CD4-positive, CD25-positive, alpha-beta regulatory T cell (primary cell): ENCODE results near the gene B3GAT1. TPM values are rescaled to one million over a fixed set of nuclear protein-coding genes. Genes with fewer than 3 reads are reported as not detected.

ENCODE experiments used
- ATAC-seq, 2 donors: fragments of 150-1000 bp; cut with Tn5 transposase; one replicate each; pipeline ENCODE4 v1.10.0; 2021; ENCODE audit warnings: low read depth in 2 of 2, moderate number of reproducible peaks in 2 of 2, moderate library complexity in 1 of 2
- DNase-seq, 3 donors: peaks; one replicate each; pipeline versions ENCODE4 v3.0.0 to v3.0.0-alpha.2; 2012 to 2022; ENCODE audit warnings: mixed read lengths in 1 of 3
- H3K27ac ChIP-seq: one replicate; pipeline ENCODE4 v1.7.0; 2013; ENCODE audit warnings: mild to moderate bottlenecking, low read length; ENCODE audit not compliant: insufficient read depth, poor library complexity, severe bottlenecking
- H3K27me3 ChIP-seq: one replicate; pipeline ENCODE4 v1.7.0; 2013; ENCODE audit warnings: low read length; ENCODE audit not compliant: control insufficient read depth, insufficient read depth
- H3K36me3 ChIP-seq: one replicate; pipeline ENCODE4 v1.7.0; 2013; ENCODE audit warnings: mild to moderate bottlenecking, low read length, moderate library complexity; ENCODE audit not compliant: control insufficient read depth, insufficient read depth
- H3K4me1 ChIP-seq: 2 replicates; pipeline ENCODE4 v1.7.0; 2013; ENCODE audit warnings: mild to moderate bottlenecking, low read length; ENCODE audit not compliant: insufficient read depth, control insufficient read depth, poor library complexity, severe bottlenecking
- H3K4me3 ChIP-seq: one replicate; pipeline ENCODE4 v1.7.0; 2013; ENCODE audit warnings: low read depth, mild to moderate bottlenecking, low read length, moderate library complexity
- H3K9me3 ChIP-seq, 2 experiments: 1 replicate in 1 of 2; 2 replicates in 1 of 2; pipeline ENCODE4 v1.7.0; 2013; ENCODE audit warnings: low read length in 2 of 2, mild to moderate bottlenecking in 1 of 2, moderate library complexity in 1 of 2; ENCODE audit not compliant: control insufficient read depth in 2 of 2
- H3K27ac Mint-ChIP-seq, 3 donors: one replicate each; pipeline ENCODE4 v1.8.0; 2020 to 2022; ENCODE audit warnings: mild to moderate bottlenecking in 3 of 3, mixed read lengths in 3 of 3, moderate library complexity in 2 of 3
- H3K27me3 Mint-ChIP-seq: one replicate; pipeline ENCODE4 v1.8.0; 2022; ENCODE audit warnings: mild to moderate bottlenecking, mixed read lengths
- H3K36me3 Mint-ChIP-seq: one replicate; pipeline ENCODE4 v1.8.0; 2020; ENCODE audit warnings: mixed read lengths
- H3K4me1 Mint-ChIP-seq, 4 donors: one replicate each; pipeline ENCODE4 v1.8.0; 2020 to 2022; ENCODE audit warnings: mixed read lengths in 4 of 4, mild to moderate bottlenecking in 1 of 4
- H3K4me3 Mint-ChIP-seq, 4 donors: one replicate each; pipeline ENCODE4 v1.8.0; 2020 to 2022; ENCODE audit warnings: mild to moderate bottlenecking in 4 of 4, mixed read lengths in 4 of 4, moderate library complexity in 3 of 4
- H3K9me3 Mint-ChIP-seq, 7 donors: one replicate each; pipeline ENCODE4 v1.8.0; 2020 to 2022; ENCODE audit warnings: mixed read lengths in 7 of 7, mild to moderate bottlenecking in 3 of 7, moderate library complexity in 2 of 7
- polyA plus RNA-seq, 4 donors: library from polyadenylated mRNA; unstranded; fragments of 300-500 nt; fragmentation: Illumina TruSeq; gene quantifications; one replicate each; pipeline ENCODE4 v1.2.3, GENCODE V29; 2021
- total RNA-seq: library from RNA; stranded (reverse); gene quantifications from one replicate; pipeline ENCODE4 v1.2.3, GENCODE V29; 2022

Gene B3GAT1
- total and polyA plus RNA-seq, 5 donors from 2014 or later: 1.9 TPM; not detected in 4

DNA sequence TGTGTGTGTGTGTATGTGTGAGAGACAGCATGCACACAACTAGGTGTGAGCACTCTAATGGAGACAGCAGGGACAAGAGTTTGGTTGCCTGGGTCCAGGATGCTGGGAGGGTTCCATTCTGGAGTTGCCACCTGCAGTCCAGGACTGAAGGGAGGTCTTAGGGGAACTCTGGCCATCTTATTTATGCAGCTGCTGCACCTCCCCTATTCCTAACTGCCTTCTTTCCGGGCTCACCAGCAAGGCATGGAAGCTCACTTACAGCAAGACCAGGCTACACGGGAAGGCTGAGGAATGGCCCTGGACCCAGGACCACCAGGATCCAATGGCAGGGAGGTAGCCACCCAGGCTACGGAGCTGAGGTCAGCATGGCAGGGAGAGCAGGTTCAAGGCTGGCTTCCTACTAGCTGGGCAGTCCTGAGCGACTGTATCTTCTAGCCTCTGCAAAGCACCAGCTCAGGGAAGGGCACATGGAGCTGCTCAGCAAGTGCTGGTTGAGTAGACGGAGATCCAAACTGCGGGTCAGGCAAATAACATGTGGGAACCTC is 42.2 kb upstream of the B3GAT1 start:
- no peaks in the 10 kb centered on the region for H3K4me1 Mint-ChIP-seq
- H3K9me3 Mint-ChIP-seq: peaks cover 0 to 9% (median 5%) of the 10 kb centered on the region in 7 donors

DNA sequence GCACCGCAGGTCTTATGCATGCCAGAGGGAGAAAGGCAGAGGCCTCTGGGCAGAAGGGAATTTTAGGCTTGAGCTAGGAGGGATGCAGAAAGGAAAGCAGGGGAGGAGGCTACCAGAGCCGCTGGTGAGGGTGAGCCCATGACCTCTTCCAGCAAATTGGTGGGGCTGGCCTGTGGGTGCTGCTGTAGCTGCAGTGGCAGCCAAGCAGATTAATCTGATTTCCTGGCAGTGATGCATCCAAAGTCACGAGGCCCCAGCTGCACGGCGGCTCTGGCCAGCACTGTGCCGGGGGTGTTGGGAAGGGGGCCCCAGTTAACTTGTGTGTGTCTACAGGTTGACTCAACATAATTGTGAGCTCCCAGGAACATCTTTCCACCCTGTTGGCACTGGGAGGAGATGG is 41.4 kb upstream of the B3GAT1 start:
- Histone ChIP-seq H3K27ac (no peak overlapping the region), H3K27me3 (no peaks in the 10 kb centered on the region), H3K4me1 (no peaks in the 10 kb centered on the region), H3K4me3 (no peak overlapping the region), H3K9me3 (peaks cover 8 to 16% of the 10 kb centered on the region in 2 experiments), H3K36me3 (no peaks in the 10 kb centered on the region)
- Mint-ChIP-seq H3K27ac (no peak overlapping the region), H3K4me3 (no peak overlapping the region), H3K9me3 (peaks cover 0 to 6% (median 2%) of the 10 kb centered on the region in 7 donors), H3K36me3 (no peaks in the 10 kb centered on the region), H3K27me3 (no peaks in the 10 kb centered on the region), H3K4me1 (no peaks in the 10 kb centered on the region)
- DNase-seq: no peak
- ATAC-seq: no peak

More for the DNA sequence above, 42.2 kb upstream of the B3GAT1 start:
- ATAC-seq: no peak
- Histone ChIP-seq H3K9me3 (peaks cover 8 to 17% of the 10 kb centered on the region in 2 experiments), H3K4me3 (no peak overlapping the region), H3K27ac (no peak overlapping the region), H3K36me3 (no peaks in the 10 kb centered on the region), H3K4me1 (no peaks in the 10 kb centered on the region), H3K27me3 (no peaks in the 10 kb centered on the region)
- H3K27me3 Mint-ChIP-seq: no peaks in the 10 kb centered on the region
- H3K27ac Mint-ChIP-seq: no peak overlapping the region
- no peak for DNase-seq
- H3K36me3 Mint-ChIP-seq: no peaks in the 10 kb centered on the region
- no peak overlapping the region for H3K4me3 Mint-ChIP-seq

DNA sequence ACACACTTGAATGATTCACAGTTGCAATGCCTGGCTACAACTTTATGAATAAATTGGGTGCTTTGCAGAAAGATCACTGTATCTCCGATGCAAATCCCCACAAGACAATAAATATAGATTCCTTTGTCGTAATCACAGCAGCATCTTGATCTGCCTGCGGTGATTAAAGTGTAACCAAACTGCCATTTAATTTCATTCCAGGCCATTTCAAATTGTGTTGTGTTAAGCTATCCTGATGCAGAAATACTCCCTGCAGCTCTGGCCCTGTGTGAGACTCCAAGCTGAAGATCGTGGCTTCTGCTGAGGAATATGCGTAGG is 40.8 kb upstream of the B3GAT1 start:
- Mint-ChIP-seq H3K9me3 (peaks cover 0 to 3% (median 0%) of the 10 kb centered on the region in 7 donors), H3K4me1 (no peaks in the 10 kb centered on the region), H3K36me3 (no peaks in the 10 kb centered on the region), H3K4me3 (no peak overlapping the region), H3K27ac (no peak overlapping the region), H3K27me3 (no peaks in the 10 kb centered on the region)
- Histone ChIP-seq H3K9me3 (peaks cover 7 to 9% of the 10 kb centered on the region in 2 experiments), H3K36me3 (no peaks in the 10 kb centered on the region), H3K27me3 (no peaks in the 10 kb centered on the region), H3K4me3 (no peak overlapping the region), H3K4me1 (no peaks in the 10 kb centered on the region), H3K27ac (no peak overlapping the region)
- ATAC-seq (no peak), DNase-seq (no peak)

DNA sequence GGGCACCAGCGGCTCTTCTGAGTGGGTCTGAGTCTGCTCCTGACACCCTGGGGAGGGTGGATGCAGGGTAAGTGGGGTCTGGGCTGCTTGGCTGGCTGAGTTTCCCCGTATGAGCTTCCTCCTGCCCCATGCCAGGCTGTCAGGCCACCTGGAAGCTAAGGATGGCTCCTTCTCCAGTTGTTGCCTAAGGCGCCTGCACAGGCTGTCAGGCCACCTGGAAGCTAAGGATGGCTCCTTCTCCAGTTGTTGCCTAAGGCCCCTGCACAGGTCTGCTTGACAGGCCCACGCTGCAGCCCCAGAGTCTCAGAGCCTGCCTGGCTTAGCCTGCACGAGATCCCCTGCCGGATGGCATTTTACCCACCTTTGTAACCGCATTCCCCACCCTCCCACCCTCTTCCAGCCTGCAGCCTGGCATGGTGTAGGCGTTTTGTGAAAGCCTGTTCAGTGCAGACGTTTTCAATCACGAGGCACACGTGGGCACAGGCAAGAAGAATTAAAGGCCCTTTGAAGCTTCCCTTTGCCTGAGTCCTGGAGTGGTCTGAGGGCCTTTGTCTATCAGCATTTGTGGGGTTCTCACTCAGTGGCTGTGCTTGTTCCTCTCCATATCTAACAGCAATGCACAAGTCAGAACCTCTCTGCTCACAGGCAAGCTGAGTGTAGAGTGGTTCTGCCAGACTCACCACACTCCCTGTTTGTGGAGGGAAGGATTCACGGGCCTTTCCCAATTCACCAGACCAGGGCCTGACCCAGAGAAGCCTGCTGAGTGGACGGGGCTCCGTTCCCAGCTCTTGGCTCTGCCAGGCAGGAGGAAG is 40.2 kb upstream of the B3GAT1 start:
- no peaks in the 10 kb centered on the region for H3K36me3 ChIP-seq
- no peaks in the 10 kb centered on the region for H3K27me3 ChIP-seq
- no peaks in the 10 kb centered on the region for H3K36me3 Mint-ChIP-seq
- peaks cover 5 to 6% of the 10 kb centered on the region in 2 experiments for H3K9me3 ChIP-seq
- no peaks in the 10 kb centered on the region for H3K4me1 Mint-ChIP-seq
- H3K4me3 Mint-ChIP-seq: no peak overlapping the region
- H3K4me3 ChIP-seq: no peak overlapping the region
- no peak overlapping the region for H3K27ac Mint-ChIP-seq
- no peak for ATAC-seq
- no peak for DNase-seq
- peaks cover 0 to 3% (median 0%) of the 10 kb centered on the region in 7 donors for H3K9me3 Mint-ChIP-seq
- H3K4me1 ChIP-seq: no peaks in the 10 kb centered on the region
- H3K27ac ChIP-seq: no peak overlapping the region
- H3K27me3 Mint-ChIP-seq: no peaks in the 10 kb centered on the region

DNA sequence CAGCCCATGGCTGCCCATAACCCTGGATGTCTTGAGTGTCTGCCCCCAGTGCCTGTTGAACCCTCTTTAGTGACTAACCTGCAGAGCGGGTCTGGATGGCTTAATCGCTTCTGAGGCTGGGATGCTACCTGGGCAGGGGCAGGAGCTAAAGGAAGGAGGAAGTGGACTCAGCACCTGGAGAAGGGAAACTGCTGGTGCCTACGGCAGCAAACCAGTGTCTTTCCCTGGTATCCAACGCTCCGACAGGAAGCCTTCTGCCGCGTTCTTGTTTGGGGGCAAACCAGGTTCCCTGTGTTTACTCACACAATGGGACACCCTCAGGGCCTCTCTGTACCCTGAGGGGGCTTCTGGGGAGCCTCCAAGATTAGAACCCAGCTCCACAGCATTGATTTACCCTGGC is 38.1 kb upstream of the B3GAT1 start:
- H3K9me3 ChIP-seq: no peaks in the 10 kb centered on the region
- Mint-ChIP-seq H3K27me3 (no peaks in the 10 kb centered on the region), H3K4me3 (no peak overlapping the region), H3K27ac (no peak overlapping the region), H3K9me3 (peaks cover 0 to 1% (median 0%) of the 10 kb centered on the region in 7 donors), H3K4me1 (no peaks in the 10 kb centered on the region), H3K36me3 (no peaks in the 10 kb centered on the region)
- no peaks in the 10 kb centered on the region for H3K4me1 ChIP-seq
- no peak overlapping the region for H3K27ac ChIP-seq
- ATAC-seq (no peak), DNase-seq (no peak)
- H3K27me3 ChIP-seq: no peaks in the 10 kb centered on the region
- H3K4me3 ChIP-seq: no peak overlapping the region
- H3K36me3 ChIP-seq: no peaks in the 10 kb centered on the region

DNA sequence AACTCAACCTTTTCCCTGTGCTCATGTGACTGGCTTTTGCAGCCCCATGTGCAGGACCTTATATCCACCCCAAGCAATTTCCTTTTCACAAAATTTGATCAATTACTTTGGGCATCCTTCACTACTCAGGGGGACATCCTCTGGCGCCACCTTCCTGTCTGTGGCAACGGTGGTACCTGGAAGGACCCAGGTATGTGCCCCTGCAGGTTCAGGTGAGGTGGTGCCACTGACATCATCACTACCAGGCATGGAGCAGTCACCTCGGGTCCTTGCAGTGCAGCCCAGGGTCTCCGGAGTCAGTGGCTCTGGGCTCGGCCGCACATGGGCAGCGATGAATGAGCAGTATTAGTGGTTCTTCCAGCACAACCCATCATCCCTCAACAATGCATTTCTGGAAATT is 37.7 kb upstream of the B3GAT1 start:
- DNase-seq: no peak
- H3K9me3 Mint-ChIP-seq: peaks cover 0 to 1% (median 0%) of the 10 kb centered on the region in 7 donors
- no peak overlapping the region for H3K4me3 ChIP-seq
- H3K4me3 Mint-ChIP-seq: no peak overlapping the region
- no peaks in the 10 kb centered on the region for H3K27me3 Mint-ChIP-seq
- H3K9me3 ChIP-seq: no peaks in the 10 kb centered on the region
- no peak for ATAC-seq
- no peak overlapping the region for H3K27ac Mint-ChIP-seq
- H3K4me1 Mint-ChIP-seq: no peaks in the 10 kb centered on the region
- H3K27ac ChIP-seq: no peak overlapping the region
- no peaks in the 10 kb centered on the region for H3K27me3 ChIP-seq
- no peaks in the 10 kb centered on the region for H3K4me1 ChIP-seq
- H3K36me3 ChIP-seq: no peaks in the 10 kb centered on the region
- H3K36me3 Mint-ChIP-seq: no peaks in the 10 kb centered on the region

DNA sequence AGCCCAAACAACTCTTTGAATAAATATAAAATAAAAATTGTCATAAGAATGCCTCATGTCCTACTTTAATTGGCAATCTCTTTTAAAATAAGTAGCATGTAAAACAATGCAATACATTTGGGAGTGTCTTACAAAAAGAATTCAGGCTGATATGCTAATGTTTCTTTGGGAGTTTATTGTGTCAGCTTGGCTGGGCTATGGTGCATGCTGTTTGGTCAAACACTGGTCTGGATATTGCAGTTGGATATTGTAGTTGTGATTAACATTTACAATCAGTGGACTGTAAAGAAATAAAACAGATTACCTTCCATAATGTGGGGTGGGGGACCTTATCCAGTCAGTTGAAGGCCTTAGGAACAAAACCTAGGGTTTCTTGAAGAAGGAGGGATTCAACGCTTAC is 37.0 kb upstream of the B3GAT1 start:
- no peaks in the 10 kb centered on the region for H3K27me3 ChIP-seq
- no peaks in the 10 kb centered on the region for H3K9me3 ChIP-seq
- no peaks in the 10 kb centered on the region for H3K27me3 Mint-ChIP-seq
- no peaks in the 10 kb centered on the region for H3K4me1 ChIP-seq
- ATAC-seq: no peak
- no peaks in the 10 kb centered on the region for H3K4me1 Mint-ChIP-seq
- no peak overlapping the region for H3K27ac Mint-ChIP-seq
- H3K36me3 Mint-ChIP-seq: no peaks in the 10 kb centered on the region
- H3K9me3 Mint-ChIP-seq: peaks cover 0 to 1% (median 0%) of the 10 kb centered on the region in 7 donors
- H3K4me3 ChIP-seq: no peak overlapping the region
- H3K36me3 ChIP-seq: no peaks in the 10 kb centered on the region
- H3K4me3 Mint-ChIP-seq: no peak overlapping the region
- H3K27ac ChIP-seq: no peak overlapping the region
- no peak for DNase-seq

DNA sequence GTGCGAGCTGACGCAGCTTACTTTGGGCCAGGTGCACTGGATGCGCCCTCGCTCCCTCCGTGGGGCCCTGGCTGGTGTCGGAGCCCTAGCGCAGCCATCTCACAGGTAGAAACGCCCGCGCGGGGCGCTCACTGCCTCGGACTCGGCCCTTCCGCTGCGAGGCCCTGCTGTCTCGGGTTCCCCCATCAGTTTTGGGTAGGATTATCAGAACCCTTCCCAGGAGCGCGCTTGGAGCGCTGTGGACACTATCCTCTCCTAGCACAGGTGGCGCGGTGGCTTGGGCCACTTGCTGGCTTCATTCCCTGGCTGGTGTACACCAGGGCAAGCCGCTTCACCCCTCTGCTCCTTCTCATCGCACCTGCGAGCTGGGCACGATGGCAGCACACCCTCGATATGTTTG is 35.7 kb upstream of the B3GAT1 start:
- Histone ChIP-seq H3K4me3 (no peak overlapping the region), H3K27ac (no peak overlapping the region), H3K27me3 (no peaks in the 10 kb centered on the region), H3K36me3 (no peaks in the 10 kb centered on the region), H3K9me3 (no peaks in the 10 kb centered on the region), H3K4me1 (no peaks in the 10 kb centered on the region)
- H3K36me3 Mint-ChIP-seq: no peaks in the 10 kb centered on the region
- H3K4me3 Mint-ChIP-seq: no peak overlapping the region
- H3K4me1 Mint-ChIP-seq: no peaks in the 10 kb centered on the region
- H3K27me3 Mint-ChIP-seq: peaks cover 4% of the 10 kb centered on the region
- H3K9me3 Mint-ChIP-seq: peaks cover 0 to 1% (median 0%) of the 10 kb centered on the region in 7 donors
- no peak for DNase-seq
- no peak overlapping the region for H3K27ac Mint-ChIP-seq
- no peak for ATAC-seq
